CD14-positive monocyte (primary cell): ENCODE data around the gene WWC2. TPM values are rescaled to one million over a fixed set of nuclear protein-coding genes. Genes with fewer than 3 reads are reported as not detected.

Experiments
- DNase-seq, 3 donors: peaks; one replicate each; pipeline ENCODE4 v3.0.0-alpha.2; 2011 to 2022
- H2AFZ ChIP-seq: 2 replicates; pipeline ENCODE4 v1.6.0; 2012; ENCODE audit warnings: mild to moderate bottlenecking, low read depth, low read length, inconsistent platforms; ENCODE audit not compliant: insufficient read depth, poor library complexity, severe bottlenecking
- H3K27ac ChIP-seq, 2 donors: 1 replicate in 1 of 2; 2 replicates in 1 of 2; pipeline ENCODE4 v1.5.1; 2012 to 2013; ENCODE audit warnings: low read length in 2 of 2, control low read depth in 1 of 2, inconsistent platforms in 1 of 2, low read depth in 1 of 2, mild to moderate bottlenecking in 1 of 2
- H3K27me3 ChIP-seq, 2 donors: one replicate each; pipeline versions ENCODE4 v1.6.0 to v1.6.1; 2011 to 2013; ENCODE audit warnings: low read length in 2 of 2; ENCODE audit not compliant: control insufficient read depth in 2 of 2, insufficient read depth in 2 of 2
- H3K36me3 ChIP-seq, 2 donors: replicated peaks in 1 of 2; 1 replicate in 1 of 2; 2 replicates in 1 of 2; pipeline versions ENCODE4 v1.5.1 to v1.6.1; 2012 to 2013; ENCODE audit warnings: low read length in 2 of 2, control low read depth in 1 of 2, inconsistent platforms in 1 of 2, mild to moderate bottlenecking in 1 of 2; ENCODE audit not compliant: insufficient read depth in 2 of 2, control insufficient read depth in 1 of 2
- H3K4me1 ChIP-seq, 2 donors: 1 replicate in 1 of 2; 2 replicates in 1 of 2; pipeline versions ENCODE4 v1.5.1 to v1.6.1; 2012 to 2013; ENCODE audit warnings: low read length in 2 of 2, control low read depth in 1 of 2, inconsistent platforms in 1 of 2, mild to moderate bottlenecking in 1 of 2, moderate library complexity in 1 of 2; ENCODE audit not compliant: insufficient read depth in 2 of 2, control insufficient read depth in 1 of 2
- H3K4me2 ChIP-seq: replicated peaks from 2 replicates; pipeline ENCODE3; 2012; ENCODE audit warnings: low read length, moderate library complexity, mild to moderate bottlenecking; ENCODE audit not compliant: poor library complexity, severe bottlenecking; ENCODE audit errors: extremely low read depth
- H3K4me3 ChIP-seq, 3 experiments: fragments of 200-600 bp in 1 of 3; sonication (generic) in 1 of 3; replicated peaks in 1 of 3; 1 replicate in 2 of 3; 2 replicates in 1 of 3; pipeline ENCODE4 v1.5.1; 2011 to 2013; ENCODE audit warnings: low read length in 3 of 3, mild to moderate bottlenecking in 3 of 3, control low read depth in 2 of 3, low read depth in 2 of 3, inconsistent platforms in 1 of 3, moderate library complexity in 1 of 3
- H3K79me2 ChIP-seq: 2 replicates; pipeline ENCODE4 v1.6.0; 2012; ENCODE audit warnings: mild to moderate bottlenecking, control low read depth, inconsistent platforms, low read length, moderate library complexity; ENCODE audit not compliant: insufficient read depth
- H3K9ac ChIP-seq: 2 replicates; pipeline ENCODE4 v1.6.0; 2017; ENCODE audit warnings: low read length, mild to moderate bottlenecking; ENCODE audit not compliant: insufficient read depth, poor library complexity, severe bottlenecking
- H3K9me3 ChIP-seq, 2 donors: replicated peaks in 1 of 2; 1 replicate in 1 of 2; 2 replicates in 1 of 2; pipeline versions ENCODE4 v1.5.1 to v1.6.1; 2012 to 2013; ENCODE audit warnings: low read length in 2 of 2, control low read depth in 1 of 2; ENCODE audit not compliant: control insufficient read depth in 1 of 2, insufficient read depth in 1 of 2
- H4K20me1 ChIP-seq: 2 replicates; pipeline ENCODE4 v1.6.0; 2012; ENCODE audit warnings: mild to moderate bottlenecking, low read length, control low read depth, moderate library complexity; ENCODE audit not compliant: insufficient read depth
- H3K27ac Mint-ChIP-seq, 7 donors: one replicate each; pipeline ENCODE4 v1.8.0; 2020; ENCODE audit warnings: mild to moderate bottlenecking in 7 of 7, mixed read lengths in 7 of 7, moderate library complexity in 6 of 7, inconsistent platforms in 2 of 7
- H3K27me3 Mint-ChIP-seq, 3 donors: one replicate each; pipeline ENCODE4 v1.8.0; 2021 to 2022; ENCODE audit warnings: low read depth in 3 of 3, mild to moderate bottlenecking in 3 of 3, mixed read lengths in 3 of 3, moderate library complexity in 3 of 3, inconsistent platforms in 1 of 3
- H3K36me3 Mint-ChIP-seq, 2 donors: one replicate each; pipeline ENCODE4 v1.8.0; 2020; ENCODE audit warnings: mixed read lengths in 2 of 2, inconsistent platforms in 1 of 2, mild to moderate bottlenecking in 1 of 2
- H3K4me1 Mint-ChIP-seq: one replicate; pipeline ENCODE4 v1.8.0; 2020; ENCODE audit warnings: mild to moderate bottlenecking, mixed read lengths
- H3K4me3 Mint-ChIP-seq, 2 donors: one replicate each; pipeline ENCODE4 v1.8.0; 2020; ENCODE audit warnings: mild to moderate bottlenecking in 2 of 2, mixed read lengths in 2 of 2, moderate library complexity in 1 of 2
- H3K9me3 Mint-ChIP-seq, 7 donors: one replicate each; pipeline ENCODE4 v1.8.0; 2020 to 2022; ENCODE audit warnings: mixed read lengths in 7 of 7, mild to moderate bottlenecking in 6 of 7, moderate library complexity in 6 of 7, inconsistent platforms in 2 of 7
- CTCF ChIP-seq: fragments of 200-600 bp; IDR thresholded peaks from one replicate; pipeline ENCODE4 v1.8.0; 2022; ENCODE audit warnings: antibody characterized with exemption, mild to moderate bottlenecking
- whole genome bisulfite sequencing: methylation state at CpG from one replicate; pipeline ENCODE4 v1.1.5; 2013; ENCODE audit warnings: missing lambda C conversion rate; ENCODE audit not compliant: insufficient coverage; 5-methylcytosine and 5-hydroxymethylcytosine counted together
- intact Hi-C, 2 donors: fragments of 100-400 bp; cut with micrococcal nuclease; formaldehyde crosslinking; loops; one replicate each; pipeline versions ENCODE4 v1.15.0 to v1.15.1; 2023
- polyA plus RNA-seq, 3 donors: library from polyadenylated mRNA; depleted of rRNA in 1 of 3; unstranded in 2 of 3; stranded (reverse) in 1 of 3; fragments of 300-500 nt in 2 of 3; fragments of >200 nt in 1 of 3; fragmentation: Illumina TruSeq in 2 of 3; gene quantifications; 1 replicate in 2 of 3; 2 replicates in 1 of 3; pipeline ENCODE4 v1.2.3, GENCODE V29; 2012 to 2021

The WWC2 gene
- polyA plus RNA-seq, 3 donors = 1.9 to 3.8 (median 2.9) TPM

GRCh38 chr4:183255487-183255886 is 156.4 kb downstream of the WWC2 start:
- Mint-ChIP-seq H3K9me3 (no peaks in the 10 kb centered on the region), H3K27me3 (peaks cover 0 to 1% (median 0%) of the 10 kb centered on the region in 3 donors), H3K4me1 (no peaks in the 10 kb centered on the region), H3K4me3 (no peak overlapping the region), H3K27ac (no peak overlapping the region), H3K36me3 (peaks cover 2 to 10% of the 10 kb centered on the region in 2 donors)
- no peak for TF ChIP-seq CTCF
- Histone ChIP-seq H3K27me3 (no peaks in the 10 kb centered on the region), H3K9me3 (no peaks in the 10 kb centered on the region), H4K20me1 (no peaks in the 10 kb centered on the region), H3K4me2 (no peak overlapping the region), H3K79me2 (no peaks in the 10 kb centered on the region), H3K9ac (no peak overlapping the region), H2AFZ (no peak overlapping the region), H3K4me1 (no peaks in the 10 kb centered on the region), H3K27ac (no peak overlapping the region), H3K36me3 (peaks cover 0 to 2% of the 10 kb centered on the region in 2 donors), H3K4me3 (no peak overlapping the region)
- intact Hi-C loops = no loop called here
- no CpG with 5 or more reads among the region's 3 CpGs for WGBS
- DNase-seq = no peak

GRCh38 chr4:183256343-183256742 is 157.3 kb downstream of the WWC2 start:
- Histone ChIP-seq H3K36me3 (peaks cover 0 to 10% of the 10 kb centered on the region in 2 donors), H3K27ac (no peak overlapping the region), H3K4me2 (no peak overlapping the region), H4K20me1 (no peaks in the 10 kb centered on the region), H3K4me3 (no peak overlapping the region), H3K9ac (no peak overlapping the region), H3K4me1 (no peaks in the 10 kb centered on the region), H3K27me3 (no peaks in the 10 kb centered on the region), H3K79me2 (no peaks in the 10 kb centered on the region), H2AFZ (no peak overlapping the region), H3K9me3 (no peaks in the 10 kb centered on the region)
- no peaks in the 10 kb centered on the region for H3K4me1 Mint-ChIP-seq
- peaks cover 8 to 17% of the 10 kb centered on the region in 2 donors for H3K36me3 Mint-ChIP-seq
- H3K4me3 Mint-ChIP-seq = no peak overlapping the region
- H3K27ac Mint-ChIP-seq = peak overlapping the region in 2 of 7 donors; percentile 20 to 55
- no peak for DNase-seq
- 60% methylated on average over 1 of the region's 6 CpGs for WGBS
- intact Hi-C loops = no loop called here
- no peak for TF ChIP-seq CTCF
- H3K27me3 Mint-ChIP-seq = peaks cover 0 to 1% (median 0%) of the 10 kb centered on the region in 3 donors
- no peaks in the 10 kb centered on the region for H3K9me3 Mint-ChIP-seq
